Upper lobe of left lung (tissue), 4 donors: Measurements from ENCODE around the gene TFB2M.

Experiments
- POLR2A ChIP-seq, 4 donors: fragments of 450-650 bp; IDR thresholded peaks; one replicate each; pipeline ENCODE4 v1.5.1; 2016 to 2017; ENCODE audit warnings: antibody characterized with exemption in 4 of 4, mild to moderate bottlenecking in 2 of 4
- TF ChIP-seq, protein P1 (sequence below), 6 experiments: fragments of 450-650 bp in 4 of 6; fragments of 200-600 bp in 2 of 6; sonication (generic) in 2 of 6; IDR thresholded peaks; one replicate each; pipeline ENCODE4 v1.5.1; 2016 to 2019; ENCODE audit warnings: antibody characterized with exemption in 6 of 6

DNA sequence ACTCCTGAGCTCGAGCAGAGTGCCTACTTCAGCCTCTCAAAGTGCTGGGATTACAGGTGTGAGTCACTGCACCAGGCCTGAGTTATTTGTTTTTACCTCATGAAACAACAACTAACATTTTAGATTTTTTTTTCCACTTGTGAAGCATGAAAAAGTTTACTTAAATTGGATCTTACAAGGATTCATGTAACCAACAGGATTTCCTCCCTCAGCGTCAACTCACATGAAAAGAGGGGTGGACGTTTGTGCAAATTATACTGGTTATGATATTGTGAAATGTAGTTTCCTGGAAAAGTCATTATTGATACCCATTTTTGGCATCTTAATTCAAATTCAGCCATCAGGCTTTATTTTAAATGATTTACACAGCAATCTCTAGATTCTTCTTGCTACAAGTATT lies 6.7 kb upstream of the TFB2M start:
- TF ChIP-seq, protein P1, sequence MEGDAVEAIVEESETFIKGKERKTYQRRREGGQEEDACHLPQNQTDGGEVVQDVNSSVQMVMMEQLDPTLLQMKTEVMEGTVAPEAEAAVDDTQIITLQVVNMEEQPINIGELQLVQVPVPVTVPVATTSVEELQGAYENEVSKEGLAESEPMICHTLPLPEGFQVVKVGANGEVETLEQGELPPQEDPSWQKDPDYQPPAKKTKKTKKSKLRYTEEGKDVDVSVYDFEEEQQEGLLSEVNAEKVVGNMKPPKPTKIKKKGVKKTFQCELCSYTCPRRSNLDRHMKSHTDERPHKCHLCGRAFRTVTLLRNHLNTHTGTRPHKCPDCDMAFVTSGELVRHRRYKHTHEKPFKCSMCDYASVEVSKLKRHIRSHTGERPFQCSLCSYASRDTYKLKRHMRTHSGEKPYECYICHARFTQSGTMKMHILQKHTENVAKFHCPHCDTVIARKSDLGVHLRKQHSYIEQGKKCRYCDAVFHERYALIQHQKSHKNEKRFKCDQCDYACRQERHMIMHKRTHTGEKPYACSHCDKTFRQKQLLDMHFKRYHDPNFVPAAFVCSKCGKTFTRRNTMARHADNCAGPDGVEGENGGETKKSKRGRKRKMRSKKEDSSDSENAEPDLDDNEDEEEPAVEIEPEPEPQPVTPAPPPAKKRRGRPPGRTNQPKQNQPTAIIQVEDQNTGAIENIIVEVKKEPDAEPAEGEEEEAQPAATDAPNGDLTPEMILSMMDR (IDR thresholded peaks at IDR 0.05): no peak
- TF ChIP-seq POLR2A (IDR thresholded peaks at IDR 0.05): no peak
